Lower leg skin (tissue), 3 donors: ENCODE results near the gene GIPC3.

Experiments used
- POLR2A ChIP-seq, 2 donors: fragments of 450-650 bp; IDR thresholded peaks; one replicate each; pipeline ENCODE4 v1.6.1; 2016 to 2017; ENCODE audit warnings: antibody characterized with exemption in 2 of 2, mild to moderate bottlenecking in 1 of 2, moderate library complexity in 1 of 2
- TF ChIP-seq, protein P1 (sequence below), 3 donors: fragments of 450-650 bp; IDR thresholded peaks; one replicate each; pipeline ENCODE4 v1.5.1; 2016; ENCODE audit warnings: antibody characterized with exemption in 3 of 3, mild to moderate bottlenecking in 3 of 3, moderate library complexity in 2 of 3

DNA sequence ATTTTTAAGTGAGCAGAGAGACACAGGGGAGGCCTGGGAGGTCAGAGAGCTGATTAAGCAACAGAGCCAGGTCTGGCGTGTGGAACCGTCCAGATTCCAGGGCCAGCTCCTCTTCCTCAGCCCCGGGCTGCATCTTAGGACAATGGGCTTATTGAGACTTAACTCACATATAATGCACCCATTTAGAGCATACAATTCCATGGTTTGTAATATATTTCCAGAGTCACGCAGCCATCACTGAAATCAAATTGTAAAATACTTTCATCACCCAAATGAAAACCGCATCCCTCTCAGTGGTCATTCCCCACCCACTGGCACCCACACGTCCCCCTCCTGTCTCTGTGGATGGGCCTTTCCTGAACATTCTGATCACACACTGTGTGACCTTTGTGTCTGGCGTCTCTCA, 14.7 kb upstream of the GIPC3 start:
- TF ChIP-seq, protein P1, sequence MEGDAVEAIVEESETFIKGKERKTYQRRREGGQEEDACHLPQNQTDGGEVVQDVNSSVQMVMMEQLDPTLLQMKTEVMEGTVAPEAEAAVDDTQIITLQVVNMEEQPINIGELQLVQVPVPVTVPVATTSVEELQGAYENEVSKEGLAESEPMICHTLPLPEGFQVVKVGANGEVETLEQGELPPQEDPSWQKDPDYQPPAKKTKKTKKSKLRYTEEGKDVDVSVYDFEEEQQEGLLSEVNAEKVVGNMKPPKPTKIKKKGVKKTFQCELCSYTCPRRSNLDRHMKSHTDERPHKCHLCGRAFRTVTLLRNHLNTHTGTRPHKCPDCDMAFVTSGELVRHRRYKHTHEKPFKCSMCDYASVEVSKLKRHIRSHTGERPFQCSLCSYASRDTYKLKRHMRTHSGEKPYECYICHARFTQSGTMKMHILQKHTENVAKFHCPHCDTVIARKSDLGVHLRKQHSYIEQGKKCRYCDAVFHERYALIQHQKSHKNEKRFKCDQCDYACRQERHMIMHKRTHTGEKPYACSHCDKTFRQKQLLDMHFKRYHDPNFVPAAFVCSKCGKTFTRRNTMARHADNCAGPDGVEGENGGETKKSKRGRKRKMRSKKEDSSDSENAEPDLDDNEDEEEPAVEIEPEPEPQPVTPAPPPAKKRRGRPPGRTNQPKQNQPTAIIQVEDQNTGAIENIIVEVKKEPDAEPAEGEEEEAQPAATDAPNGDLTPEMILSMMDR (IDR thresholded peaks at IDR 0.05): no peak
- TF ChIP-seq POLR2A (IDR thresholded peaks at IDR 0.05): no peak
